Measurements from ENCODE around the gene CLIC3. TPM values are rescaled to one million over a fixed set of nuclear protein-coding genes. Genes with fewer than 3 reads are reported as not detected.

CLIC3 gene
- polyA plus RNA-seq, 4 donors, result 0.34 to 1.4 (median 0.57) TPM

DNA sequence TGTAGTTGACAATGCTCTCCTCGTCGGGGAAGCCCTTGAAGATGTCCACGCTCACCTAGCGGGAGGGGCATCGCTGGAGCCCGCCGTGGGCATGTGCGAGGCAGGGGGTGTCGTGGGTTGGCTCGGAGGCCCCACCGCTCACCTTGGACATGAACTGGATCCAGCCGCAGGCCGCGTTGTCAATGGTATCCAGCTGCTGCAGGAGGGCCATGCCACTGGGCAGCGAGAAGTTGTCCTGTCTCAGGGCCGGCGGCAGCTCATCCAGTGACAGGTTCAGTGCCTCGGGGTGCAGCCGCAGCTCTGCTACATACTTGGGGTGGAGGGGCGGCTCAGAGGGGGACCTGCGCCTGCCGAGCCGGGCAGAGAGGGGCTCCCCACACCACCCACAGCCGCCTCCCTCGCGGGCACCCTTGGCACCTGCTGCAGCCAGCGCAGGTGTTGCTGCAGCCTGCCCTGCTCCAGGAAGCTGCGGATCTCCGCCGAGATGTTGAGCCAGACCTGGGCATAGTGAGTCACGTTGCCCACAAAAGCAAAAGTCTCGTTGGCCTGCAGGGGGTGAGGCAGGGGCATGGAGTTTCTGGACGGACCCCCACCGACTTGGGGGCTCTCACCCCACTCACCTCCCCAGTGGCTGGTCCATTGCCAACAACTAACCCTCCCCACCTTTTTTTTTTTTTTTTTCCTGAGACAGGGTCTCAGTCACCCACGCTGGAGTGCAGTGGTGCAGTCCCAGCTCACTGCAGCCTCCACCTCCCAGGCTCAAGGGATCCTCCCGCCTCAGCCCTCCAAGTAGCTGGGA lies 22.6 kb upstream of the CLIC3 start:
- DNase-seq (ENCODE audit: low read depth in 4 of 4, low spot score in 3 of 4), result no peak

DNA sequence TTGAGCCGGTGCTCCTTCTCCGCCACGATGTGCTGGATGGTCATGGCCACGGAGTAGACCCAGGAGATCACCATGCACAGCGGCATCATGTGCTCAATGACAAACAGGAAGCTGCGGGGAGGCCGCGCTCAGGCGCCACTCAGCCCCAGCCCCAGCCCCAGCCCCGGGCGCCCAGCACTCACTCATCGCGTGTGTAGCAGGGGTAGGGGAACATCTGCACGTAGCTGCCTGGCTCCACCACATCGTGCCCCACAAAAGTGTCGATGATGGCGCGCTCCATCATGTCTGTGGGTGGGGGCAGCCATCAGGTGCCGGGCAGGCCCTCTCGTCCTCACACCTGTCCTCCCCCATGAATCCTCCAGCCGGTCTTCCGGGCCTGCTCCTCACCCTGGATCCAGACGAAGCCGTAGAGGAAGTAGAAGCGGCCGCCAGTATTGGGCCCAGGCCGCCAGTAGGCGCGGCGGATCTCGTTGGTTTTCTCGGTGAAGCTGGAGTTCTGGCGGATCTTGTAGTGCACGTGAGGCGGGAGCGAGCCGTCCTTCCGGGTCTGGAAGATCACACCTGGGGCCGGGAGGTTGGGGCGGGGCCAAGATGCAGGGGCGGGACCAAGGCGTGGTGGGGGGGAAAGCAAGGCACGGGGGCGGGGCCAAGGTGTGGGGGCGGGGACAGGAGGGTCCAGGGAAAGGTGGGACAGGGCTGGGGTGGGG lies 21.6 kb upstream of the CLIC3 start:
- DNase-seq (ENCODE audit: low read depth in 4 of 4, low spot score in 3 of 4), result no peak

GRCh38 chr9:137017071-137017470 lies 20.7 kb upstream of the CLIC3 start:
- no peak for DNase-seq (ENCODE audit: low read depth in 4 of 4, low spot score in 3 of 4)

DNA sequence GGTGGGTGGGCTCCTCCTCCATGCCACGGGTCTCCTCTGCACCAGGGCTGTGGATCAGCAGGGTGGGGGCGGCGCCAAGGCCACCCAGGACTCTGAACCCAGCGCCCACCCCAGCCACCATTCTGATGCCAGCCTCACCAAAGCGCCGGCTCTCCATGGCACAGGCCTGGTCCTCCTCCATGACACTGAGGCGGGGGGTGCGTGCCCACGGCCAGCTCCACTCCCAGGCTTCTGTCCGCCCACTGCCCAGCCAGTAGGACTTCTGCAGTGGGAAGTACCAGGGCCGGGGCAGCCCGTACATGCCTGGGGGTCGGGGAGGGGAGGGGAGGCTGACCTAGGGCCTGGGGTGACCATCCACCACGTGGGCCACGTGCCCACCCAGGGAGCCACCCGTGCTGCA lies 20.1 kb upstream of the CLIC3 start:
- no peak for DNase-seq (ENCODE audit: low read depth in 4 of 4, low spot score in 3 of 4)

- DNase-seq (ENCODE audit: low read depth in 4 of 4, low spot score in 3 of 4), result no peak
Measured at GRCh38 chr9:137015976-137016375, 19.6 kb upstream of the CLIC3 start.

GRCh38 chr9:137015540-137015930 lies 19.2 kb upstream of the CLIC3 start:
- DNase-seq (ENCODE audit: low read depth in 4 of 4, low spot score in 3 of 4), result no peak

GRCh38 chr9:137014776-137015539 lies 18.6 kb upstream of the CLIC3 start:
- no peak for DNase-seq (ENCODE audit: low read depth in 4 of 4, low spot score in 3 of 4)

- DNase-seq (ENCODE audit: low read depth in 4 of 4, low spot score in 3 of 4), result no peak
Measured at GRCh38 chr9:137014166-137014565, 17.8 kb upstream of the CLIC3 start.

DNA sequence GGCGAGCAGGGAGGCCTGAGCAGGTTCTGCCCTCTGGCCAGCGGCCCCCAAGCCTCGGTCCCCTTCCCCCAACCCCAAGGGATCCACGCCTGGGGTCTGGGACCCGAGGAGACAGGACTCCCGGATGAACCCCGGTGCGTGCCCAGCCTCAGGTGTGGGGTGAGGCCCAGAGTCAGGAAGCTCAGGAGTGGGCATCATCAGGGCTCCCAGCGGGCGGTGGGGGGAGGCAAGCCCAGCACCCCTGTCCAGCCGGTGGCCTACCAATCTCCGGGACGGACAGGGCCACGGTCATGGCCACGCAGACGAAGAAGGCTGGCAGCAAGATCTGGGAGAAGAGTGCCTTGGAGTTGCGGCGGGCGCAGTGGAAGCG lies 17.2 kb upstream of the CLIC3 start:
- no peak for DNase-seq (ENCODE audit: low read depth in 4 of 4, low spot score in 3 of 4)

DNA sequence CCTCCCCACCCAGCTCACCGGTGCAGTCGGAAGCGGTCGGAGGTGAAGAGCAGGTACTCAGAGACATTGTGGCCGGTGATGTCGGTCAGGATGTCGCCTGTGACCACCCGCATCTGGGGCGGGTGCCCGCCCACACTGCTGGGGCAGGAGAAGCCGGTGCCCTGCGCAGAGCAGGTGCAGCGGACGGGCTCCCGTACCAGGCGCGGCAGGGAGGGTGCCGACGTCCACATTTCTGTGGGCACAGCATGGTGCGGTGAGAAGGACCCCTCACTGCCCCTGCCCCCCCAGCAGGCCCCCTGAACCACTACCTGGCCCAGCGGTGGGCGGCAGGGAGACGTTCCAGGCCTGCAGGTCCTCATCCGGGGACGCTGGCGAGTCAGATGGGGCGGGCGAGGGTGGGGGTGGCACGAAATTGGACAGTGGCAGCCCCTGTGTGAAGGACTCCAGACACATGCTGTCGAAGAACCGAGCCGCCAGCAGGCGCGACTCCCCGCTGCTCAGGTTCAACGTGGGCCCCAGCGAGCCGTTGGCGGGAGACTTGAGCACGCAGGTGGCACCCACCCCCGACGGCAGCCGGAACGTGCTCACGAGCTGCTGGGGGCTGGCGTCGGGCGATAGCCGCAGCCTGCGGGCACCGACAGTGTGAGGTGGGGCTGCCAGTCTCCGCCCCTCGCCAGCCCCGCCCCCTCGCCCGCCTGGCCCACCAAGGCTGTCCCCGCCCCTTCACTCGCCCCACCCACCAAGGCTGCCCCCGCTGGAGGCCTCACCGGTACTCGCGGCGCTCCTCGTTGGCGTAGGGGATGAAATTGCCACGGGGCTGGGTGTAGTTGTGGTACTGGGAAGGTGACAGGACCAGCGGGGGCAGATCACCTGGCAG lies 16.6 kb upstream of the CLIC3 start:
- no peak for DNase-seq (ENCODE audit: low read depth in 4 of 4, low spot score in 3 of 4)

DNA sequence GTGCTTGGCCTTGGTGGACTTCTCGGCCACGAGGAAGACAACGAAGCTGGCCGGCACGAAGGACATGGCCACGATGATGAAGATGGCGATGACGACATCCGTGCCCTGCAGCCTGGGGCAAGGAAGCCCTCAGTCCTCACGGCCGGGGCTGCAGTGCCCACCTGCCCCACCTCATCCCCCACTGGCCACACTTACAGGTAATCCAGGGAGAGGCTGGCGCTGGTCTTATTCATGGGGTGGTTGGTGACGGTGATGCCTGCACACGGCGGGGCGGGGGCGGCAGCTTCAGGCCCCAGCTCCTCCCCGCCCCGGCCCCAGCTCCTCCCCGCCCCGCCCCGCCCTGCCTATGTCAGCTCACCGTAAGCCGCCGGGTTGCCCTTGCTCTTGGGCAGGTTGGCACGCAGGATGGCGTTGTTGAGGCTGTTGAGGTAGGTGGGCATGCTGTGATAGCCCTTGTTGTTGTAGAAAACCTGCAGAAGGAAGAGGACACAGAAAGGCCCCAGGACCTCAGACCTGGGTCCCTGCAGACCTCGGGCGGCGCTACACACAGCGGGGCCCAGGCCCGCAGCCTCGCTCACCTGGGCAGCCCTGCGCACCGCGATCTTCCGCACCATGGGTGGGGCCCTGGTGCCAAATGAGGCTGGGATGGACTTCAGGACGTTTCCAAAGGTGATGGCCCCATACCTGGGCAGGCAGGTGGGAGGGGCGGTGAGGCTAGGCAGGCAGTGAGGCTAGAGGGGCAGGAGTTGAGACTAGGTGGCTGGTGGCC lies 15.7 kb upstream of the CLIC3 start:
- DNase-seq (ENCODE audit: low read depth in 4 of 4, low spot score in 3 of 4), result no peak

DNA sequence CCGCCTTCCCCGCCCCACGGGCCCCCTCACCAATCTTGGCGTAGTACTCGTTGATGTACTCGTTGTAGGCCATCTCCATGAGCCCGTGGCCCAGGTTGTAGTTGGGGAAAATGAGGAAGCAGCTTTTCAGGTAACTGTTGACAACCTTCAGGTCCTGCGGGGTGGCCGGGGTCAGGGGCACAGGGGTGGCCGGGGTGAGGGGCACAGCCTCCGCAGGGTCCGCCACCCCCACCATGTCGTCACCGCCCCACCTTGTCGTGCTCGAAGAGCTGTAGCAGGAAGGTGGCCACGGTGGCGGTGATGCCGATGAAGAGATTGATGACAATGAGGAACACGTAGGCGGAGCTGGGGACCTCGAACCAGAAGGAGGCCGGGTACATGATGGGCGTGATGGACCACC lies 14.8 kb upstream of the CLIC3 start:
- DNase-seq (ENCODE audit: low read depth in 4 of 4, low spot score in 3 of 4), result no peak

GRCh38 chr9:137009938-137010732 lies 13.8 kb upstream of the CLIC3 start:
- DNase-seq (ENCODE audit: low read depth in 4 of 4, low spot score in 3 of 4), result no peak

DNA sequence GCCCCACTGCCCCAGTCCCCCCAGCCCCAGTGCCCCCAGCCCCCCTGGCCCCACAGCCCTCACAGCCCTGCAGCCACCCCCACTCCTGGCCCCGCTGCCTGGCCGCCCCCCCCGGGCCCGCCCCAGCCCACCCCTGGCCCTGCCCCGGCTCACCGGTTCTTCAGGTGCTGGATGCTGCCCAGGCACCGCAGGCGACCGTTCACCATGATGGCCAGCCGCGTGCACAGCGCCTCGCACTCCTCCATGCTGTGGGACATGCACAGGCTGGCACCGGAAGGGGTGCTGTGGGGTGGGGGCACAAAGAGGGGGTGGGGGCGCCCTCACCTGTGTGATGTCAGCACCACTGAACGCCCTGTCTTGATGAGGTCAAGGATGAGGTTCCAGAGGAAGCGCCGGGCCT lies 12.8 kb upstream of the CLIC3 start:
- DNase-seq (ENCODE audit: low read depth in 4 of 4, low spot score in 3 of 4), result no peak

- no peak for DNase-seq (ENCODE audit: low read depth in 4 of 4, low spot score in 3 of 4)
Measured at GRCh38 chr9:137008312-137008711, 11.9 kb upstream of the CLIC3 start.

- DNase-seq (ENCODE audit: low read depth in 4 of 4, low spot score in 3 of 4), result no peak
Measured at GRCh38 chr9:137007816-137008270, 11.5 kb upstream of the CLIC3 start.

GRCh38 chr9:137007108-137007815 lies 10.9 kb upstream of the CLIC3 start:
- DNase-seq (ENCODE audit: low read depth in 4 of 4, low spot score in 3 of 4), result no peak

All from left renal pelvis (tissue), 4 donors.